Measurements from ENCODE around the gene KCNIP2. TPM values are rescaled to one million over a fixed set of nuclear protein-coding genes. Genes with fewer than 3 reads are reported as not detected.

Gene KCNIP2
- total and polyA plus RNA-seq, 4 donors: 0.18 to 2.0 (median 0.72) TPM

DNA sequence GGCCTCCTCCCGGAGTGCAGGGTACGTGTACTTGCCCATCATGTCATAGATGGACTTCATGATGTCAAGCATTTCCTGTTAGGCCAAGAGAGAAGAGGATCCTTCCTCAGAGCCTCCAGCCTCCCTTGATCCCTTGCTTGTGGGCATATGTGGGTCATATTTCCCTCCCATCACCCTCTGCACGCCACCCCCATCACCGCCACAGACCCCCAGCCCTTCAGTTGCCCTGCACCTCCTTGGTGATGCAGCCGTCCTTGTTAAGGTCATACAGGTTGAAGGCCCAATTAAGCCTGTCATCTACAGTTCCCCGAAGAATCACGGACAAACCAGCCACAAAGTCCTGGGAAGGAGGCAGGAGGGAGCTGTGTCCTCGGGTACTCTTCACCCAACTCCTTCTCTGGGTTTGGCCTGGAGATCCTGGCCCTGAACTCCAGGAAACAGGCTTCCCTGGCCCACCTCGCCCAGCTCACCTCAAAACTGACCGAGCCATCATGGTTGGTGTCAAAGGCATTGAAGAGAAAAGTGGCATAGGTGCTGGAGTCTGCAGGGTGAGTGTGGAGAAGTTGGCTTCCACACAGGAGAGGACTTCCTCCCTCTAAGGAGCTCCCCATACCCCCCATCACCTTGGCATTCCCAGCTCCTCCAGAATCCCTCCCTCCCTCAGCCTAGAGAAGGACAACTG, 15.5 kb downstream of the KCNIP2 start:
- no peak overlapping the region for H3K4me3 ChIP-seq (ENCODE audit: low read depth in 1 of 3, low read length in 3 of 3)
- DNase-seq (ENCODE audit: low spot score): no peak
- 92% methylated on average over 10 of the region's 10 CpGs for WGBS
- H3K9me3 ChIP-seq (ENCODE audit: control insufficient read depth in 4 of 4, low read length in 3 of 4): no peaks in the 10 kb centered on the region
- no peak overlapping the region for H3K9ac ChIP-seq (ENCODE audit: low read depth in 1 of 2, low read length in 2 of 2)
- no peak overlapping the region for H3K27ac ChIP-seq (ENCODE audit: low read depth in 1 of 2, low read length in 2 of 2)
- TF ChIP-seq FOXA2 (IDR thresholded peaks at IDR 0.05) (no peak), YY1 (IDR thresholded peaks at IDR 0.05) (no peak), SP1 (IDR thresholded peaks at IDR 0.05) (no peak), RAD21 (IDR thresholded peaks at IDR 0.05) (no peak), GABPA (IDR thresholded peaks at IDR 0.05 in 1 of 2, conservative IDR thresholded peaks at IDR 0.05 in 1 of 2) (no peak), EGR1 (IDR thresholded peaks at IDR 0.05; ENCODE audit: low read depth in 2 of 2) (no peak), RXRA (IDR thresholded peaks at IDR 0.05) (no peak), FOXA1 (IDR thresholded peaks at IDR 0.05) (no peak), JUND (IDR thresholded peaks at IDR 0.05) (no peak)
- TF ChIP-seq, protein P1, sequence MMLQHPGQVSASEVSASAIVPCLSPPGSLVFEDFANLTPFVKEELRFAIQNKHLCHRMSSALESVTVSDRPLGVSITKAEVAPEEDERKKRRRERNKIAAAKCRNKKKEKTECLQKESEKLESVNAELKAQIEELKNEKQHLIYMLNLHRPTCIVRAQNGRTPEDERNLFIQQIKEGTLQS (IDR thresholded peaks at IDR 0.05): no peak
- TF ChIP-seq, protein P2, sequence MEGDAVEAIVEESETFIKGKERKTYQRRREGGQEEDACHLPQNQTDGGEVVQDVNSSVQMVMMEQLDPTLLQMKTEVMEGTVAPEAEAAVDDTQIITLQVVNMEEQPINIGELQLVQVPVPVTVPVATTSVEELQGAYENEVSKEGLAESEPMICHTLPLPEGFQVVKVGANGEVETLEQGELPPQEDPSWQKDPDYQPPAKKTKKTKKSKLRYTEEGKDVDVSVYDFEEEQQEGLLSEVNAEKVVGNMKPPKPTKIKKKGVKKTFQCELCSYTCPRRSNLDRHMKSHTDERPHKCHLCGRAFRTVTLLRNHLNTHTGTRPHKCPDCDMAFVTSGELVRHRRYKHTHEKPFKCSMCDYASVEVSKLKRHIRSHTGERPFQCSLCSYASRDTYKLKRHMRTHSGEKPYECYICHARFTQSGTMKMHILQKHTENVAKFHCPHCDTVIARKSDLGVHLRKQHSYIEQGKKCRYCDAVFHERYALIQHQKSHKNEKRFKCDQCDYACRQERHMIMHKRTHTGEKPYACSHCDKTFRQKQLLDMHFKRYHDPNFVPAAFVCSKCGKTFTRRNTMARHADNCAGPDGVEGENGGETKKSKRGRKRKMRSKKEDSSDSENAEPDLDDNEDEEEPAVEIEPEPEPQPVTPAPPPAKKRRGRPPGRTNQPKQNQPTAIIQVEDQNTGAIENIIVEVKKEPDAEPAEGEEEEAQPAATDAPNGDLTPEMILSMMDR (IDR thresholded peaks at IDR 0.05; ENCODE audit: low read depth, low read length, missing input control): no peak
- TF ChIP-seq, protein P3, sequence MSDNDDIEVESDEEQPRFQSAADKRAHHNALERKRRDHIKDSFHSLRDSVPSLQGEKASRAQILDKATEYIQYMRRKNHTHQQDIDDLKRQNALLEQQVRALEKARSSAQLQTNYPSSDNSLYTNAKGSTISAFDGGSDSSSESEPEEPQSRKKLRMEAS (IDR thresholded peaks at IDR 0.05): no peak
- TF ChIP-seq, protein P4, sequence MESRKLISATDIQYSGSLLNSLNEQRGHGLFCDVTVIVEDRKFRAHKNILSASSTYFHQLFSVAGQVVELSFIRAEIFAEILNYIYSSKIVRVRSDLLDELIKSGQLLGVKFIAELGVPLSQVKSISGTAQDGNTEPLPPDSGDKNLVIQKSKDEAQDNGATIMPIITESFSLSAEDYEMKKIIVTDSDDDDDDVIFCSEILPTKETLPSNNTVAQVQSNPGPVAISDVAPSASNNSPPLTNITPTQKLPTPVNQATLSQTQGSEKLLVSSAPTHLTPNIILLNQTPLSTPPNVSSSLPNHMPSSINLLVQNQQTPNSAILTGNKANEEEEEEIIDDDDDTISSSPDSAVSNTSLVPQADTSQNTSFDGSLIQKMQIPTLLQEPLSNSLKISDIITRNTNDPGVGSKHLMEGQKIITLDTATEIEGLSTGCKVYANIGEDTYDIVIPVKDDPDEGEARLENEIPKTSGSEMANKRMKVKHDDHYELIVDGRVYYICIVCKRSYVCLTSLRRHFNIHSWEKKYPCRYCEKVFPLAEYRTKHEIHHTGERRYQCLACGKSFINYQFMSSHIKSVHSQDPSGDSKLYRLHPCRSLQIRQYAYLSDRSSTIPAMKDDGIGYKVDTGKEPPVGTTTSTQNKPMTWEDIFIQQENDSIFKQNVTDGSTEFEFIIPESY (IDR thresholded peaks at IDR 0.05): no peak
- peaks cover 0 to 25% (median 8%) of the 10 kb centered on the region in 4 donors for H3K4me1 ChIP-seq (ENCODE audit: control insufficient read depth in 4 of 4, insufficient read depth in 4 of 4, low read length in 3 of 4)
- no peaks in the 10 kb centered on the region for H3K27me3 ChIP-seq (ENCODE audit: control insufficient read depth in 4 of 4, insufficient read depth in 4 of 4, low read length in 3 of 4)
- no peaks in the 10 kb centered on the region for H3K36me3 ChIP-seq (ENCODE audit: control insufficient read depth in 4 of 4, insufficient read depth in 3 of 4, low read depth in 1 of 4, low read length in 3 of 4)

DNA sequence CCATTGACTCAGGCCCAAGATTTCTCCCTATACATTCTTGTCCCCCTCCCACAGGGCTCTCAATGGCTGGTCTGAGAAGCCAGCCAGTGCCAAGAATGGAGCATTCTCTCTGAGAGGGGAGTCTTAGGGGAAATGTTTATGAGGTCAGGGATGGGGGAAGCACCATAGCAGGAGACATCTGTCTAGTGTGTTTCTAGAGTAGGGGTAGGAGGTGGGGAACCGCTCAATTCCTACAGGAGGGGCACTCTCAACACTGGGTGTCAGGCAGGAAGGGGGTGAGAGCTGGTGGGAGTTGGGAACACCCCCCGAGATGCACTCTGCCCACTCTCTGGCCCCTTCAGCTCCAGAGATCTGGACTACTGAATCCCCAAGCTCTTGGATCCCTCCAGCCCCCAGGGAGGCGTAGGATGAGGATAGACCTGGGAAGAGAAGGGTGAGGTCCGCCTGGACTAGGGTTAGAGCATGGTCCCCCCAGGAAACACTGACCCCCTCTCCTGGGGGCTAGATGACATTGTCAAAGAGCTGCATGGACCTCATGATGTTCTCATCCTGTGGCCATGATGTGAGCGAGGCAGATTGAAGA, 16.7 kb downstream of the KCNIP2 start:
- no peak overlapping the region for H3K27ac ChIP-seq (ENCODE audit: low read depth in 1 of 2, low read length in 2 of 2)
- peak; percentile 5 for DNase-seq (ENCODE audit: low spot score)
- no peak overlapping the region for H3K4me3 ChIP-seq (ENCODE audit: low read depth in 1 of 3, low read length in 3 of 3)
- H3K9ac ChIP-seq (ENCODE audit: low read depth in 1 of 2, low read length in 2 of 2): no peak overlapping the region
- no peaks in the 10 kb centered on the region for H3K27me3 ChIP-seq (ENCODE audit: control insufficient read depth in 4 of 4, insufficient read depth in 4 of 4, low read length in 3 of 4)
- no peaks in the 10 kb centered on the region for H3K9me3 ChIP-seq (ENCODE audit: control insufficient read depth in 4 of 4, low read length in 3 of 4)
- peaks cover 0 to 19% (median 7%) of the 10 kb centered on the region in 4 donors for H3K4me1 ChIP-seq (ENCODE audit: control insufficient read depth in 4 of 4, insufficient read depth in 4 of 4, low read length in 3 of 4)
- H3K36me3 ChIP-seq (ENCODE audit: control insufficient read depth in 4 of 4, insufficient read depth in 3 of 4, low read depth in 1 of 4, low read length in 3 of 4): no peaks in the 10 kb centered on the region
- WGBS: 95% methylated on average over 5 of the region's 5 CpGs
- no peak for TF ChIP-seq FOXA1 (IDR thresholded peaks at IDR 0.05)
- no peak for TF ChIP-seq HNF4A (conservative IDR thresholded peaks at IDR 0.05)
- TF ChIP-seq, protein P2 (IDR thresholded peaks at IDR 0.05; ENCODE audit: low read depth, low read length, missing input control): no peak
- TF ChIP-seq YY1 (IDR thresholded peaks at IDR 0.05): no peak
- TF ChIP-seq, protein P1 (IDR thresholded peaks at IDR 0.05): no peak
- TF ChIP-seq GABPA (IDR thresholded peaks at IDR 0.05 in 1 of 2, conservative IDR thresholded peaks at IDR 0.05 in 1 of 2): no peak
- TF ChIP-seq, protein P3 (IDR thresholded peaks at IDR 0.05): no peak
- no peak for TF ChIP-seq SP1 (IDR thresholded peaks at IDR 0.05)

Data from liver (tissue), 9 donors.